PC-9 (cell line): ENCODE measurements around the gene UNC119B. TPM values are rescaled to one million over a fixed set of nuclear protein-coding genes. Genes with fewer than 3 reads are reported as not detected.

Experiments used
- BruUV-seq: library from RNA; stranded (reverse); fragments of 400-500 nt; replicated peaks from 2 replicates; lab custom pipeline; 2021; lab: Mats Ljungman, UMichigan
- CTCF ChIA-PET: fragments of 300-600 bp; sonication (Branson Sonifier 250); formaldehyde crosslinking; loops from one replicate; lab custom pipeline; 2022; ENCODE audit warnings: antibody characterized with exemption; lab: Charles Lee
- POLR2A ChIA-PET: fragments of 300-600 bp; sonication (Branson Sonifier 250); formaldehyde crosslinking; loops from one replicate; lab custom pipeline; 2022; ENCODE audit warnings: antibody characterized with exemption; ENCODE audit not compliant: unreplicated experiment; lab: Charles Lee
- DNase-seq, 2 experiments: peaks; one replicate each; pipeline versions ENCODE4 v3.0.0 to v3.0.0-alpha.2; 2015 to 2022; ENCODE audit warnings: mixed read lengths in 1 of 2
- H2AFZ ChIP-seq: fragments of 200-600 bp; sonication (generic); 2 replicates; pipeline ENCODE4 v1.8.1; 2017; ENCODE audit warnings: antibody characterized with exemption
- H3F3A ChIP-seq: fragments of 200-600 bp; sonication (generic); 2 replicates; pipeline ENCODE4 v1.8.1; 2017; ENCODE audit warnings: antibody characterized with exemption, mild to moderate bottlenecking, low read depth; ENCODE audit not compliant: insufficient read depth
- H3K27ac ChIP-seq: fragments of 200-600 bp; sonication (generic); 2 replicates; pipeline ENCODE4 v1.6.1; 2016; ENCODE audit warnings: mixed run types
- H3K27me3 ChIP-seq: fragments of 200-600 bp; sonication (generic); 2 replicates; pipeline ENCODE4 v1.6.1; 2016; ENCODE audit warnings: low read depth, mixed run types; ENCODE audit not compliant: insufficient read depth
- H3K36me3 ChIP-seq: fragments of 200-600 bp; sonication (generic); 2 replicates; pipeline ENCODE4 v1.6.1; 2016; ENCODE audit warnings: low read depth, mixed run types
- H3K4me1 ChIP-seq: fragments of 200-600 bp; sonication (generic); replicated peaks from 2 replicates; pipeline ENCODE4 v1.6.1; 2016; ENCODE audit warnings: mixed run types; ENCODE audit not compliant: insufficient read depth
- H3K4me2 ChIP-seq: fragments of 200-600 bp; sonication (generic); 2 replicates; pipeline ENCODE4 v1.6.1; 2017; ENCODE audit warnings: mixed run types
- H3K4me3 ChIP-seq: fragments of 200-600 bp; sonication (generic); 2 replicates; pipeline ENCODE4 v1.6.1; 2016; ENCODE audit warnings: mixed run types
- H3K79me2 ChIP-seq: fragments of 200-600 bp; sonication (generic); 2 replicates; pipeline ENCODE4 v1.6.1; 2017; ENCODE audit warnings: low read depth, mixed run types
- H3K9me2 ChIP-seq: fragments of 200-600 bp; sonication (generic); 2 replicates; pipeline ENCODE4 v1.8.1; 2017; ENCODE audit warnings: mild to moderate bottlenecking; ENCODE audit not compliant: insufficient read depth
- H3K9me3 ChIP-seq: fragments of 200-600 bp; sonication (generic); 2 replicates; pipeline ENCODE4 v1.8.1; 2016; ENCODE audit warnings: low read depth; ENCODE audit not compliant: insufficient read depth
- H4K20me1 ChIP-seq: fragments of 200-600 bp; sonication (generic); 2 replicates; pipeline ENCODE4 v1.8.1; 2017; ENCODE audit not compliant: insufficient read depth
- EZH2 ChIP-seq: fragments of 200-600 bp; sonication (generic); IDR thresholded peaks from 2 replicates; pipeline ENCODE4 v1.8.0; 2017; ENCODE audit warnings: antibody characterized with exemption, low read depth
- intact Hi-C: fragments of 100-400 bp; cut with micrococcal nuclease; formaldehyde crosslinking; loops from one replicate; pipeline ENCODE4 v1.10.0; 2022; ENCODE audit not compliant: unreplicated experiment
- total RNA-seq: library from RNA; stranded (reverse); gene quantifications from 2 replicates; pipeline ENCODE4 v1.2.3, GENCODE V29; 2021
- TF ChIP-seq, protein P1 (sequence below): fragments of 200-600 bp; sonication (generic); conservative IDR thresholded peaks from 2 replicates; pipeline ENCODE4 v1.6.1; 2017; ENCODE audit warnings: mixed run types, antibody characterized with exemption, mild to moderate bottlenecking, moderate library complexity

The UNC119B gene
- total RNA-seq, 1 experiment from 2014 or later = 25.9 TPM

DNA sequence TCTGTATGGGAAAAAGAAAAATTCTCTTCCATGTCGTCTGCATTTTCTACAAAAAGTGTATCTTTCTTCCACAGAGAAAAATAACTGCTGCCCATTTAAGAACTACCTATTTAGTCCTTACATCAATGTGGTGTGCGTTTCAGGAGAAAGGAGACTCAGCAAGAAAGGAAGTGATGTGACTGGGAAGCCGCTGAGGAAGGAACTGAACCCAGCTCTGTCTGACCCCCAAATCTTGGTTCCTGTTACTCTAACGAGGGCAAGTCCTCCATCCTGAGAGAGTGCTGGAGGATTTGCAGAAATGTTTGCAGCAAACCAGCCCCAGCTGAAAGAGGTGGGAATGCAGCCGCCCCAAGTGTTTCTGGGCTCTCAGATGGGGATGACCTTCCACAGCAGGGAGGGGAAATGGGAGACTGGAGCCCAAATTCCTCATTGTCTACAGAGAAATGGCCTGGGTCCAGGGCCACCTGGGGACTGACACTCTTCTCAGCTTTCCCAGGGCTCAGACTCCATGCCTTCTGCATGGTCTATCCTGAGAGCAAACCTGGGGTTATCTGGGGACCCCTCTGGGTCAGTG, 30.0 kb upstream of the UNC119B start:
- POLR2A ChIA-PET = no interaction called here
- TF ChIP-seq, protein P1, sequence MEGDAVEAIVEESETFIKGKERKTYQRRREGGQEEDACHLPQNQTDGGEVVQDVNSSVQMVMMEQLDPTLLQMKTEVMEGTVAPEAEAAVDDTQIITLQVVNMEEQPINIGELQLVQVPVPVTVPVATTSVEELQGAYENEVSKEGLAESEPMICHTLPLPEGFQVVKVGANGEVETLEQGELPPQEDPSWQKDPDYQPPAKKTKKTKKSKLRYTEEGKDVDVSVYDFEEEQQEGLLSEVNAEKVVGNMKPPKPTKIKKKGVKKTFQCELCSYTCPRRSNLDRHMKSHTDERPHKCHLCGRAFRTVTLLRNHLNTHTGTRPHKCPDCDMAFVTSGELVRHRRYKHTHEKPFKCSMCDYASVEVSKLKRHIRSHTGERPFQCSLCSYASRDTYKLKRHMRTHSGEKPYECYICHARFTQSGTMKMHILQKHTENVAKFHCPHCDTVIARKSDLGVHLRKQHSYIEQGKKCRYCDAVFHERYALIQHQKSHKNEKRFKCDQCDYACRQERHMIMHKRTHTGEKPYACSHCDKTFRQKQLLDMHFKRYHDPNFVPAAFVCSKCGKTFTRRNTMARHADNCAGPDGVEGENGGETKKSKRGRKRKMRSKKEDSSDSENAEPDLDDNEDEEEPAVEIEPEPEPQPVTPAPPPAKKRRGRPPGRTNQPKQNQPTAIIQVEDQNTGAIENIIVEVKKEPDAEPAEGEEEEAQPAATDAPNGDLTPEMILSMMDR = no peak
- TF ChIP-seq EZH2 = no peak
- no peak overlapping the region for H3K4me2 ChIP-seq

DNA sequence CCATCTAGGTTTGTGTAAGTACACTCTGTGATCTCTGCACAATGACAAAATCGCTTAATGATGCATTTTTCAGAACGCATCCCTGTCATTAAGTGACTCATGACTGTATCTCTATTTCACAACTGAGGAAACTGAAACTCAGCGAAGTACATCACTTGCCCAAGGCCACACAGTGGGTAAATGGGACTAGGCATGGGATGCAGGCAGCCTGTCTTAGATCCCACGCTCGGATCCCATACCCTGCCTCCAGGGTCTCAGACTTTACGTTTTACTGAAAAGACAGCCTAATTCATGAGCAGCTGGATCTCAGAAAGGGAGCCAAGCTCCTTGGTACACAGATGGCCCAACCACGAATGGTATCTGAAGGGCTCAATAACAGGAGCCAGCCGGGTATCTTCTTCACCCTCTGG, 25.7 kb upstream of the UNC119B start:
- peaks cover 19% of the 10 kb centered on the region for H3K4me1 ChIP-seq
- ChIA-PET CTCF (no interaction called here), POLR2A (no interaction called here)
- peaks cover 17% of the 10 kb centered on the region for H4K20me1 ChIP-seq
- no peak overlapping the region for H3K27ac ChIP-seq
- DNase-seq = peak in 1 of 2 experiments; percentile 42
- no peaks in the 10 kb centered on the region for H3K27me3 ChIP-seq
- H3K4me3 ChIP-seq = no peak overlapping the region
- H3K9me2 ChIP-seq = no peaks in the 10 kb centered on the region
- H3K79me2 ChIP-seq = peaks cover 22% of the 10 kb centered on the region
- no peak overlapping the region for H2AFZ ChIP-seq
- TF ChIP-seq, protein P1 = no peak
- no peak for TF ChIP-seq EZH2
- H3K4me2 ChIP-seq = no peak overlapping the region
- intact Hi-C loops = no loop called here
- no peaks in the 10 kb centered on the region for H3K9me3 ChIP-seq
- no peaks in the 10 kb centered on the region for H3K36me3 ChIP-seq
- peaks cover 6% of the 10 kb centered on the region; the same call in 1 of the 2 replicates for H3F3A ChIP-seq
- no TSS peak for BruUV-seq

More for the DNA sequence above, 30.0 kb upstream of the UNC119B start:
- Histone ChIP-seq H3K27ac (no peak overlapping the region), H3K4me1 (peaks cover 10% of the 10 kb centered on the region; the same call in 1 of the 2 replicates), H3K9me3 (no peaks in the 10 kb centered on the region), H3K36me3 (no peaks in the 10 kb centered on the region), H3K27me3 (no peaks in the 10 kb centered on the region), H3K9me2 (no peaks in the 10 kb centered on the region), H2AFZ (no peak overlapping the region), H3K79me2 (no peaks in the 10 kb centered on the region), H4K20me1 (no peaks in the 10 kb centered on the region), H3K4me3 (no peak overlapping the region), H3F3A (peaks cover 11% of the 10 kb centered on the region; the same call in 1 of the 2 replicates)
- intact Hi-C loops = no loop called here
- DNase-seq = no peak
- CTCF ChIA-PET = no interaction called here
- no TSS peak for BruUV-seq

DNA sequence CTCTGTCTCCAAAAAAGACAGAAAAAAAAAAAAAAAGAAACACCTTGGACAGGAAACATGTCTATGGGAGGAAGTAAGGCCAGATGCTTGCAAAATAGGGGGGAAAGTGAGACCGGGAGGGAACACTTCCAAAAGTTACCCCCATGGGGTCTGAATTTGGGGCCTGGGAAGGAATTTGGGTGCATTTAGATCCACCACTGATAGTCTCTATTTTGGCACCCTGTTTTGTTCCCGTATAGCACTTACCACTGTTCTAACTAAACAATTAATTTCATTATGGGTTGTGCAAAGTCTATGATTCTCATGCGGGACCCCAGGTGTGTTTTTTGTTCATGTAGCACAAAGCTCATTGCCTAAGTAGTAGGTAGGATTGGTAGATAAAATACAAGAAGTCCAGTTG, 24.7 kb upstream of the UNC119B start:
- Histone ChIP-seq H2AFZ (no peak overlapping the region), H4K20me1 (peaks cover 27% of the 10 kb centered on the region), H3K36me3 (no peaks in the 10 kb centered on the region), H3K4me2 (peak overlapping the region; percentile 92), H3K27me3 (no peaks in the 10 kb centered on the region), H3F3A (peaks cover 6% of the 10 kb centered on the region; the same call in 1 of the 2 replicates), H3K4me3 (peak overlapping the region; percentile 82; the same call in 1 of the 2 replicates), H3K4me1 (peaks cover 29% of the 10 kb centered on the region), H3K27ac (no peak overlapping the region), H3K9me3 (no peaks in the 10 kb centered on the region), H3K79me2 (peaks cover 32% of the 10 kb centered on the region), H3K9me2 (no peaks in the 10 kb centered on the region)
- TF ChIP-seq, protein P1 = no peak
- TF ChIP-seq EZH2 = no peak
- no TSS peak for BruUV-seq
- POLR2A ChIA-PET = no interaction called here
- CTCF ChIA-PET = interaction anchor here (0.9 kb wide), 1 partner anchor 11 kb away, joined by 3 read pairs; no protein-coding TSS in a partner anchor
- DNase-seq = no peak
- intact Hi-C loops = no loop called here
